Lung (tissue), 12 donors: ENCODE data around the gene FGGY. TPM values are rescaled to one million over a fixed set of nuclear protein-coding genes. Genes with fewer than 3 reads are reported as not detected.

Source experiments
- ATAC-seq: fragments of 200-7000 bp; cut with Tn5 transposase; one replicate; pipeline ENCODE4 v1.9.1; 2020; ENCODE audit warnings: moderate number of reproducible peaks; ENCODE audit not compliant: insufficient read depth, low FRiP score
- DNase-seq, 3 donors: peaks; one replicate each; pipeline ENCODE4 v3.0.0-alpha.2; 2013 to 2017
- H3K27ac ChIP-seq, 2 donors: one replicate each; pipeline ENCODE4 v1.5.1; 2013; ENCODE audit warnings: mild to moderate bottlenecking in 2 of 2, moderate library complexity in 2 of 2, control low read depth in 1 of 2, inconsistent platforms in 1 of 2, low read depth in 1 of 2, low read length in 1 of 2
- H3K27me3 ChIP-seq, 3 donors: one replicate each; pipeline ENCODE4 v1.5.1; 2013; ENCODE audit warnings: low read length in 2 of 3; ENCODE audit not compliant: control insufficient read depth in 3 of 3, insufficient read depth in 3 of 3
- H3K36me3 ChIP-seq, 4 donors: one replicate each; pipeline ENCODE4 v1.5.1; 2013; ENCODE audit warnings: low read length in 4 of 4, mild to moderate bottlenecking in 1 of 4, moderate library complexity in 1 of 4; ENCODE audit not compliant: control insufficient read depth in 4 of 4, insufficient read depth in 4 of 4
- H3K4me1 ChIP-seq, 5 donors: one replicate each; pipeline ENCODE4 v1.5.1; 2013; ENCODE audit warnings: low read length in 5 of 5, mild to moderate bottlenecking in 2 of 5, moderate library complexity in 1 of 5; ENCODE audit not compliant: control insufficient read depth in 5 of 5, insufficient read depth in 5 of 5
- H3K4me3 ChIP-seq: one replicate; pipeline ENCODE4 v1.5.1; 2013; ENCODE audit warnings: mild to moderate bottlenecking, control low read depth, moderate library complexity
- H3K9ac ChIP-seq, 2 donors: one replicate each; pipeline ENCODE4 v1.5.1; 2013; ENCODE audit warnings: low read length in 2 of 2, control low read depth in 1 of 2; ENCODE audit not compliant: insufficient read depth in 1 of 2
- H3K9me3 ChIP-seq, 4 donors: one replicate each; pipeline ENCODE4 v1.5.1; 2013; ENCODE audit warnings: low read length in 3 of 4, mild to moderate bottlenecking in 1 of 4, moderate library complexity in 1 of 4; ENCODE audit not compliant: control insufficient read depth in 4 of 4, insufficient read depth in 3 of 4
- WGBS, 2 donors: extraction: QIAGEN DNeasy Blood & Tissue Kit; methylation state at CpG; one replicate each; pipeline ENCODE4 v1.1.7; 2013; 5-methylcytosine and 5-hydroxymethylcytosine counted together
- polyA plus RNA-seq, 2 donors: library from polyadenylated mRNA; stranded (reverse); fragments of 200-250 nt; gene quantifications; one replicate each; pipeline ENCODE4 v1.2.1, GENCODE V29; 2013
- total RNA-seq, 2 donors: library from RNA; depleted of rRNA in 1 of 2; stranded (reverse); fragments of >200 nt in 1 of 2; gene quantifications; one replicate each; pipeline ENCODE4 v1.2.1, GENCODE V29; 2014 to 2021
- TF ChIP-seq, protein P1 (sequence below): IDR thresholded peaks from 2 replicates; pipeline ENCODE4 v1.5.1; 2012; ENCODE audit warnings: mild to moderate bottlenecking; ENCODE audit errors: control extremely low read depth, extremely low read depth
- donor health status: control.
- donor health status: control.
- donor health status: Bipolar disorder and iron deficiency.
- donor health status: healthy.
- donor health status: DM: yes; HTN: yes; CAD: no.

Gene FGGY
- total and polyA plus RNA-seq, 4 donors, result 16.1 to 42.3 (median 18.3) TPM

- TF ChIP-seq, protein P1, sequence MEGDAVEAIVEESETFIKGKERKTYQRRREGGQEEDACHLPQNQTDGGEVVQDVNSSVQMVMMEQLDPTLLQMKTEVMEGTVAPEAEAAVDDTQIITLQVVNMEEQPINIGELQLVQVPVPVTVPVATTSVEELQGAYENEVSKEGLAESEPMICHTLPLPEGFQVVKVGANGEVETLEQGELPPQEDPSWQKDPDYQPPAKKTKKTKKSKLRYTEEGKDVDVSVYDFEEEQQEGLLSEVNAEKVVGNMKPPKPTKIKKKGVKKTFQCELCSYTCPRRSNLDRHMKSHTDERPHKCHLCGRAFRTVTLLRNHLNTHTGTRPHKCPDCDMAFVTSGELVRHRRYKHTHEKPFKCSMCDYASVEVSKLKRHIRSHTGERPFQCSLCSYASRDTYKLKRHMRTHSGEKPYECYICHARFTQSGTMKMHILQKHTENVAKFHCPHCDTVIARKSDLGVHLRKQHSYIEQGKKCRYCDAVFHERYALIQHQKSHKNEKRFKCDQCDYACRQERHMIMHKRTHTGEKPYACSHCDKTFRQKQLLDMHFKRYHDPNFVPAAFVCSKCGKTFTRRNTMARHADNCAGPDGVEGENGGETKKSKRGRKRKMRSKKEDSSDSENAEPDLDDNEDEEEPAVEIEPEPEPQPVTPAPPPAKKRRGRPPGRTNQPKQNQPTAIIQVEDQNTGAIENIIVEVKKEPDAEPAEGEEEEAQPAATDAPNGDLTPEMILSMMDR, result no peak
- Histone ChIP-seq H3K4me1 (peaks cover 0 to 31% (median 3%) of the 10 kb centered on the region in 5 donors), H3K4me3 (no peak overlapping the region), H3K27me3 (no peaks in the 10 kb centered on the region), H3K27ac (peak overlapping the region; percentile 1 to 23), H3K9me3 (peaks cover 0 to 2% (median 0%) of the 10 kb centered on the region in 4 donors), H3K36me3 (no peaks in the 10 kb centered on the region), H3K9ac (no peak overlapping the region)
- ATAC-seq (no peak), DNase-seq (no peak)
- WGBS, 2 donors, result 94 to 95% methylated on average over 3 of the region's 3 CpGs
Observed at GRCh38 chr1:59596432-59596831, 299.5 kb downstream of the FGGY start.

DNA sequence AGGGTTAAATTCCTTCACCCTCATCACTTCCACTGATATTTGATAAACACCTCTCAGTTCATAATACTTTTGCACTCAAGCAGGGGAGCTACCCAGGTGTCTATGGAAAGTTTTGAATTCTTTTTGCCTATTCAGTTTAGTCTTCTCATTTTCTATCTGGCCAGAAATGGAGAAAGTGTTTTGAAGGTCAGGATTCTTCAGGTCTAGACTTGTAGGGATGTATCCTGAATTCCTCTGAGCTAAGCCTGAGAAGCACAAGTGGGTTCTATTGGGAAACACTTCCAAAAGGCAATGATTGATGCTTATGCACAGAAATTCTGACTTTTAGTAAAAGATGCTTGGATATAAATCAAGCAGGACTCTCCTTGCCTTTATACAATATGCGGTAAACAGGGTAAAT is 300.1 kb downstream of the FGGY start:
- no peak for ATAC-seq
- no peak overlapping the region for H3K4me3 ChIP-seq
- 96 to 100% methylated on average over 1 of the region's 1 CpG for WGBS, 2 donors
- peaks cover 0 to 31% (median 3%) of the 10 kb centered on the region in 5 donors for H3K4me1 ChIP-seq
- H3K9me3 ChIP-seq, result peaks cover 0 to 2% (median 0%) of the 10 kb centered on the region in 4 donors
- no peak overlapping the region for H3K9ac ChIP-seq
- no peak for DNase-seq
- H3K36me3 ChIP-seq, result no peaks in the 10 kb centered on the region
- peak overlapping the region in 1 of 2 donors; percentile 1 for H3K27ac ChIP-seq
- no peaks in the 10 kb centered on the region for H3K27me3 ChIP-seq
- TF ChIP-seq, protein P1, result no peak

- no peak overlapping the region for H3K9ac ChIP-seq
- no peak for DNase-seq
- WGBS, 2 donors, result 95 to 96% methylated on average over 8 of the region's 8 CpGs
- TF ChIP-seq, protein P1, result no peak
- H3K4me3 ChIP-seq, result no peak overlapping the region
- peaks cover 0 to 2% (median 0%) of the 10 kb centered on the region in 4 donors for H3K9me3 ChIP-seq
- H3K27me3 ChIP-seq, result no peaks in the 10 kb centered on the region
- H3K4me1 ChIP-seq, result peaks cover 0 to 31% (median 3%) of the 10 kb centered on the region in 5 donors
- no peaks in the 10 kb centered on the region for H3K36me3 ChIP-seq
- ATAC-seq, result no peak
- H3K27ac ChIP-seq, result no peak overlapping the region
Observed at GRCh38 chr1:59597420-59598119, 300.7 kb downstream of the FGGY start.

GRCh38 chr1:59598120-59598440 is 301.2 kb downstream of the FGGY start:
- Histone ChIP-seq H3K36me3 (no peaks in the 10 kb centered on the region), H3K27me3 (no peaks in the 10 kb centered on the region), H3K9me3 (peaks cover 0 to 2% (median 0%) of the 10 kb centered on the region in 4 donors), H3K27ac (no peak overlapping the region), H3K9ac (no peak overlapping the region), H3K4me3 (no peak overlapping the region), H3K4me1 (peaks cover 0 to 31% (median 3%) of the 10 kb centered on the region in 5 donors)
- DNase-seq (peak in 2 of 3 donors; percentile 60 to 62), ATAC-seq (no peak)
- TF ChIP-seq, protein P1, result no peak
